Measurements from ENCODE around the gene TMEM220.

Gene TMEM220

DNA sequence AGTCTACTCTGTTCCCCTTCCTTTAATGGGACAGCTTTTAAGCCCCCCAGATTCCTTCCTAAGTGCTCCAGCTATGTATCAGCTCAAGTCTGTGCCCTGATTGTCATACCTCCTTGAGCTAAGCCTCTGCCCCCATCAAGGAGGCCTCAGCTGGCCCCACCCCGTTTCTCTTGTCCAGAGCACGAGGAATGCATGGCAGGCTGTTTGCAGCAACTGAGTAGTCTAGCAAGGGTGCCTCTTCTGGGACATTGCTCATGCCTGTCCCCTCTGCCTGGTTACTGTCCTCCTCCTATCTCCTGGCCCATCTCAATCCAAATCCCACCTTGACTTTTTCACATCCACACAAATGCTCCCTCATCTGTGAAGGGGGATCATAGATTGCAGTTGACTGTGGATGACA, 27.8 kb upstream of the TMEM220 start:
- no peaks in the 10 kb centered on the region for H3K4me1 ChIP-seq
- H3K4me3 ChIP-seq: no peak overlapping the region
- TF ChIP-seq, protein P1, sequence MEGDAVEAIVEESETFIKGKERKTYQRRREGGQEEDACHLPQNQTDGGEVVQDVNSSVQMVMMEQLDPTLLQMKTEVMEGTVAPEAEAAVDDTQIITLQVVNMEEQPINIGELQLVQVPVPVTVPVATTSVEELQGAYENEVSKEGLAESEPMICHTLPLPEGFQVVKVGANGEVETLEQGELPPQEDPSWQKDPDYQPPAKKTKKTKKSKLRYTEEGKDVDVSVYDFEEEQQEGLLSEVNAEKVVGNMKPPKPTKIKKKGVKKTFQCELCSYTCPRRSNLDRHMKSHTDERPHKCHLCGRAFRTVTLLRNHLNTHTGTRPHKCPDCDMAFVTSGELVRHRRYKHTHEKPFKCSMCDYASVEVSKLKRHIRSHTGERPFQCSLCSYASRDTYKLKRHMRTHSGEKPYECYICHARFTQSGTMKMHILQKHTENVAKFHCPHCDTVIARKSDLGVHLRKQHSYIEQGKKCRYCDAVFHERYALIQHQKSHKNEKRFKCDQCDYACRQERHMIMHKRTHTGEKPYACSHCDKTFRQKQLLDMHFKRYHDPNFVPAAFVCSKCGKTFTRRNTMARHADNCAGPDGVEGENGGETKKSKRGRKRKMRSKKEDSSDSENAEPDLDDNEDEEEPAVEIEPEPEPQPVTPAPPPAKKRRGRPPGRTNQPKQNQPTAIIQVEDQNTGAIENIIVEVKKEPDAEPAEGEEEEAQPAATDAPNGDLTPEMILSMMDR (IDR thresholded peaks at IDR 0.05): no peak
- intact Hi-C loops (cut with DNase I; ENCODE audit: low total_unique reads): no loop called here
- no peaks in the 10 kb centered on the region for H3K27me3 ChIP-seq
- no peaks in the 10 kb centered on the region for H3K36me3 ChIP-seq
- no peaks in the 10 kb centered on the region for H3K9me3 ChIP-seq
- H3K27ac ChIP-seq: no peak overlapping the region
- peak in 1 of 2 donors; percentile 53 for DNase-seq

GRCh38 chr17:10757067-10757466, 27.2 kb upstream of the TMEM220 start:
- intact Hi-C loops (cut with DNase I; ENCODE audit: low total_unique reads): no loop called here
- Histone ChIP-seq H3K36me3 (no peaks in the 10 kb centered on the region), H3K9me3 (no peaks in the 10 kb centered on the region), H3K27ac (no peak overlapping the region), H3K4me1 (no peaks in the 10 kb centered on the region), H3K4me3 (no peak overlapping the region), H3K27me3 (no peaks in the 10 kb centered on the region)
- DNase-seq: no peak
- TF ChIP-seq, protein P1 (IDR thresholded peaks at IDR 0.05): no peak

GRCh38 chr17:10756619-10757018, 26.8 kb upstream of the TMEM220 start:
- H3K36me3 ChIP-seq: no peaks in the 10 kb centered on the region
- no peaks in the 10 kb centered on the region for H3K4me1 ChIP-seq
- no peak overlapping the region for H3K4me3 ChIP-seq
- H3K27ac ChIP-seq: no peak overlapping the region
- TF ChIP-seq, protein P1 (IDR thresholded peaks at IDR 0.05): no peak
- DNase-seq: no peak
- no peaks in the 10 kb centered on the region for H3K27me3 ChIP-seq
- H3K9me3 ChIP-seq: no peaks in the 10 kb centered on the region
- intact Hi-C loops (cut with DNase I; ENCODE audit: low total_unique reads): no loop called here

- Histone ChIP-seq H3K4me1 (no peaks in the 10 kb centered on the region), H3K36me3 (no peaks in the 10 kb centered on the region), H3K4me3 (no peak overlapping the region), H3K9me3 (no peaks in the 10 kb centered on the region), H3K27ac (no peak overlapping the region), H3K27me3 (no peaks in the 10 kb centered on the region)
- intact Hi-C loops (cut with DNase I; ENCODE audit: low total_unique reads): no loop called here
- TF ChIP-seq, protein P1 (IDR thresholded peaks at IDR 0.05): no peak
- no peak for DNase-seq
Observed at GRCh38 chr17:10756185-10756584, 26.4 kb upstream of the TMEM220 start.

DNA sequence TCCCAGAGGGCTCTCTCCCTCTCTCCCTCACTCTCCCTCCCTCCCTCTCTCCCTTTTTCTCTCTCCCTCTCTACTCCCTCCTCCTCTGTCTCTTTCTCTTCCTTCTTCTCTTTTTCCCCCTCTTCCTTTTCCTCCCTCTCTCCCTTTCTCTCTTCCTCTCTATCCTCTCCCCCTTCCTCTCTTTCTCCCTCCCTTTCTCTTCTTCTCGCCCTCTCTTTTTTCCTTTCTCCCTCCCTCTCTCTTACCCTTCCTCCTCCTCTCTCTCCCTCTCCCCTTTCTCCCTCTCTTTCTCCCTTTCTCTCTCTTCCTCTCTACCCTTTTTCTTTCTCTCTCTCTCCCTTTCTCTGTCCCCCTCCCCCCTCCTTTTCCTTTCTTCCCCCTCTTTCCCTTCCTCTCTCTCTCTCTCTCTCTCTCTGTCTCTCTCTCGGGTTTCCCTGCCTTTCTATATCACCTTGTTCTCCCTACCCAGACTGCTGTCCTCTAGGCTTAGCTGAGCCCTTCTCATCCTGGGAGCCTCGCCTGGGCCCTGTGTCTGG, 25.8 kb upstream of the TMEM220 start:
- TF ChIP-seq, protein P1 (IDR thresholded peaks at IDR 0.05): no peak
- Histone ChIP-seq H3K9me3 (no peaks in the 10 kb centered on the region), H3K36me3 (no peaks in the 10 kb centered on the region), H3K27me3 (no peaks in the 10 kb centered on the region), H3K4me1 (no peaks in the 10 kb centered on the region), H3K27ac (no peak overlapping the region), H3K4me3 (no peak overlapping the region)
- intact Hi-C loops (cut with DNase I; ENCODE audit: low total_unique reads): no loop called here
- DNase-seq: no peak

Data from tibial artery (tissue), 4 donors.